CD8-positive, alpha-beta memory T cell (primary cell): ENCODE data around the gene C11orf52. TPM values are rescaled to one million over a fixed set of nuclear protein-coding genes. Genes with fewer than 3 reads are reported as not detected.

Experiments
- CTCF ChIA-PET: fragments of 350-600 bp; sonication (Branson Sonifier 250); formaldehyde crosslinking; loops from one replicate; lab custom pipeline; 2021; ENCODE audit warnings: antibody characterized with exemption; lab: Charles Lee
- POLR2A ChIA-PET: fragments of 350-600 bp; sonication (Branson Sonifier 250); formaldehyde crosslinking; loops from one replicate; lab custom pipeline; 2021; ENCODE audit warnings: antibody characterized with exemption; lab: Charles Lee
- DNase-seq, 5 donors: peaks; one replicate each; pipeline versions ENCODE4 v3.0.0 to v3.0.0-alpha.2; 2020 to 2022; ENCODE audit warnings: mixed read lengths in 1 of 5
- H3K27ac ChIP-seq: one replicate; pipeline ENCODE4 v1.7.0; 2013; ENCODE audit warnings: low read depth, mild to moderate bottlenecking, low read length, moderate library complexity
- H3K27me3 ChIP-seq: 2 replicates; pipeline ENCODE4 v1.7.0; 2013; ENCODE audit warnings: low read length, mild to moderate bottlenecking; ENCODE audit not compliant: insufficient read depth, poor library complexity, severe bottlenecking
- H3K36me3 ChIP-seq: 2 replicates; pipeline ENCODE4 v1.7.0; 2013; ENCODE audit warnings: mild to moderate bottlenecking, low read length, moderate library complexity; ENCODE audit not compliant: insufficient read depth
- H3K4me1 ChIP-seq: 2 replicates; pipeline ENCODE4 v1.7.0; 2013; ENCODE audit warnings: mild to moderate bottlenecking, low read length, moderate library complexity; ENCODE audit not compliant: insufficient read depth
- H3K4me3 ChIP-seq: 2 replicates; pipeline ENCODE4 v1.7.0; 2013; ENCODE audit warnings: mild to moderate bottlenecking, low read length
- H3K9me3 ChIP-seq: 2 replicates; pipeline ENCODE4 v1.7.0; 2013; ENCODE audit warnings: mild to moderate bottlenecking, low read length
- H3K27ac Mint-ChIP-seq, 8 donors: one replicate each; pipeline ENCODE4 v1.8.0; 2020 to 2021; ENCODE audit warnings: mixed read lengths in 8 of 8, mild to moderate bottlenecking in 6 of 8, inconsistent platforms in 3 of 8, moderate library complexity in 3 of 8
- H3K27me3 Mint-ChIP-seq, 2 donors: one replicate each; pipeline ENCODE4 v1.8.0; 2020 to 2021; ENCODE audit warnings: mixed read lengths in 2 of 2, mild to moderate bottlenecking in 1 of 2, moderate library complexity in 1 of 2
- H3K36me3 Mint-ChIP-seq, 3 donors: one replicate each; pipeline ENCODE4 v1.8.0; 2020 to 2021; ENCODE audit warnings: mixed read lengths in 3 of 3, inconsistent platforms in 1 of 3, mild to moderate bottlenecking in 1 of 3
- H3K4me1 Mint-ChIP-seq, 3 donors: one replicate each; pipeline ENCODE4 v1.8.0; 2020 to 2021; ENCODE audit warnings: mixed read lengths in 3 of 3, inconsistent platforms in 1 of 3, mild to moderate bottlenecking in 1 of 3
- H3K4me3 Mint-ChIP-seq, 7 donors: one replicate each; pipeline ENCODE4 v1.8.0; 2020 to 2021; ENCODE audit warnings: mixed read lengths in 7 of 7, mild to moderate bottlenecking in 6 of 7, moderate library complexity in 4 of 7, inconsistent platforms in 2 of 7
- H3K9me3 Mint-ChIP-seq, 5 donors: one replicate each; pipeline ENCODE4 v1.8.0; 2020 to 2022; ENCODE audit warnings: mixed read lengths in 5 of 5, mild to moderate bottlenecking in 3 of 5, moderate library complexity in 2 of 5, inconsistent platforms in 1 of 5
- polyA plus RNA-seq: library from polyadenylated mRNA; unstranded; fragments of 300-500 nt; fragmentation: Illumina TruSeq; gene quantifications from one replicate; pipeline ENCODE4 v1.2.3, GENCODE V29; 2021
- total RNA-seq, 2 experiments: library from RNA; stranded (reverse); gene quantifications; one replicate each; pipeline ENCODE4 v1.2.3, GENCODE V29; 2021

C11orf52 gene
- total and polyA plus RNA-seq, 3 experiments from 2014 or later, result not detected

GRCh38 chr11:111951565-111951964 lies 32.9 kb downstream of the C11orf52 start:
- no peaks in the 10 kb centered on the region for H3K27me3 ChIP-seq
- no peaks in the 10 kb centered on the region for H3K36me3 Mint-ChIP-seq
- no peaks in the 10 kb centered on the region for H3K9me3 Mint-ChIP-seq
- H3K4me1 Mint-ChIP-seq, result no peaks in the 10 kb centered on the region
- H3K27ac ChIP-seq, result no peak overlapping the region
- no peaks in the 10 kb centered on the region for H3K4me1 ChIP-seq
- no peak overlapping the region for H3K4me3 Mint-ChIP-seq
- ChIA-PET POLR2A (no interaction called here), CTCF (no interaction called here)
- no peaks in the 10 kb centered on the region for H3K36me3 ChIP-seq
- no peak overlapping the region for H3K27ac Mint-ChIP-seq
- H3K27me3 Mint-ChIP-seq, result no peaks in the 10 kb centered on the region
- no peak overlapping the region for H3K4me3 ChIP-seq
- no peaks in the 10 kb centered on the region for H3K9me3 ChIP-seq
- no peak for DNase-seq

DNA sequence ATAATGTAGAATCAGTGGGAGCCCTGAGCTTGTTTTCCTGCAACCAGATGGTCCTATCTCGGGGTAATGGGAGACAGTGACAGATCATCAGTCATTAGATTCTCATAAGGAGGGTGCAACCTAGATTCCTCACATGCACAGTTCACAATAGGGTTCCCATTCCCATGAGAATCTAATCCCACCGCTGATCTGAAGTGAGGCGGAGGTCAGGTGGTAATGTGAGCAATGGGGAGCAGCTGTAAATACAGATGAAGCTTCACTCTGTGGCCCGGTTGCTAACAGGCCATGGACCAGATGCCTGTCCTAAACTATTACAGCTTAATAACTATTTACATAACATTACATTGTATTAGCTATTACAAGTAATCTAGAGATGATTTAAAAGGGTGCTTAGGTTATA lies 35.4 kb downstream of the C11orf52 start:
- Histone ChIP-seq H3K9me3 (no peaks in the 10 kb centered on the region), H3K27me3 (no peaks in the 10 kb centered on the region), H3K4me1 (no peaks in the 10 kb centered on the region), H3K4me3 (no peak overlapping the region), H3K36me3 (no peaks in the 10 kb centered on the region), H3K27ac (no peak overlapping the region)
- Mint-ChIP-seq H3K4me1 (no peaks in the 10 kb centered on the region), H3K36me3 (no peaks in the 10 kb centered on the region), H3K9me3 (no peaks in the 10 kb centered on the region), H3K4me3 (no peak overlapping the region), H3K27ac (no peak overlapping the region), H3K27me3 (no peaks in the 10 kb centered on the region)
- POLR2A ChIA-PET, result no interaction called here
- DNase-seq, result no peak
- CTCF ChIA-PET, result no interaction called here

DNA sequence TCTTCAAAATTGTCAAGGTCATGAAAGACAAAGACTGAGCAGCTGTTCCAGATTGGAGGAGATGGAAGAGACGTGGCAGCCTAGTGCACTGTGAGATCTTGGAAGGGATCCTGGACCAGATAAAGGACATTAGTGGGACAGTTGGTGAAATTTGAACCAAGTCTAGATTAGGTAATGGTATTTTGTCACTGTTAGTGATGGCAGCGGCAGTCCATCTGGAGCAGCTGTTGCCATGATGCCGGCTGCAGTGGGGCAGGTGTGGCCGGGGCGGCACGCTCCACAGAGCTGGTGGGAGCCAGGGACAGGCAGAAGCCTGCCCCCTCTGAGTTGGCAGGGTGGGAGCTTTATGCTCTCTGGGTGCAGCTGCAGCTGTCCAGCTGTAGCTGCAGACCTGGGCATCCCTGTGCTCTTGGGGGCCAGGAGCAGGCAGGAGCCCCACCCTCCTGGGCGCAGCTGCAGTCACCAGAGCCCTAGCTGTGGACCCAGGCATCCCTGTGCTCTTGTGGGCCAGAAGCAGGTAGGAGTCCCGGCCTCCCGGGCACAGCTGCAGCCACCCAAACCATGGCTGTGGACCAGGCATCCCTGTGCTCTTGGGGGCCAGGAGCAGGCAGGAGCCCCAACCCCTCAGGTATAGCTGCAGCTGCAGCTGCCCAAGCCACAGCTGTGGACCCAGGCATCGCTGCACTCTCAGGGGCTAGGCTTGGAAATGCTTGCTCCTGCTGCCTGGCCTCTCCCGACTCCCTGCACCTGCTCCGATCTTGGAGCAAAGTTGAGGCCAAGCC lies 39.1 kb downstream of the C11orf52 start:
- H3K27me3 ChIP-seq, result no peaks in the 10 kb centered on the region
- no peaks in the 10 kb centered on the region for H3K9me3 Mint-ChIP-seq
- H3K4me3 ChIP-seq, result no peak overlapping the region
- peaks cover 0 to 3% of the 10 kb centered on the region in 2 donors for H3K27me3 Mint-ChIP-seq
- ChIA-PET CTCF (interaction anchor here (0.6 to 2.0 kb wide), 3 partner anchors 26 to 71 kb away, joined by 3 to 8 read pairs (median 3); no protein-coding TSS in a partner anchor), POLR2A (no interaction called here)
- no peaks in the 10 kb centered on the region for H3K36me3 ChIP-seq
- no peak overlapping the region for H3K4me3 Mint-ChIP-seq
- no peaks in the 10 kb centered on the region for H3K4me1 ChIP-seq
- no peak overlapping the region for H3K27ac Mint-ChIP-seq
- H3K9me3 ChIP-seq, result no peaks in the 10 kb centered on the region
- H3K36me3 Mint-ChIP-seq, result no peaks in the 10 kb centered on the region
- no peak for DNase-seq
- H3K4me1 Mint-ChIP-seq, result no peaks in the 10 kb centered on the region
- H3K27ac ChIP-seq, result no peak overlapping the region

DNA sequence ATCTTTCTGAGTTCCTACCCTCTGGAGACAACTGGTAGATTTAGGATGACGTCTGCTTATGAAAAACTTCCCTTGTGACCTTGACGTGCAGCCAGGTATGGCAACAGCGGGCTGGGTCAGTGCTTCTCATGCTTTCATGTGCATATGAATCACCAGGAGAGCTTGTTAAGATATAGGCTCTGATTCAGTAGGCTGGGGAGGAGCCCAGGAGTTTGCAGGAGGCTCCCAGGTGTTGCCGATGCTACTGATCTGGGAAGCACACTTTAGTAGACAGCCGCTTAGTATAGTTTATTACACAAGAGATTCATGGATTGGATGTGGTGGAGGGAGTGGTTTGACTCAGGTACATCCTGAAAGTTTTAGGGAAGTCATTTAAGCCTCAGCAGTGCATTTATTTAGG lies 42.2 kb downstream of the C11orf52 start:
- ChIA-PET CTCF (interaction anchor here (1.9 kb wide), 1 partner anchor 29 kb away, joined by 7 read pairs; no protein-coding TSS in a partner anchor), POLR2A (no interaction called here)
- H3K27me3 ChIP-seq, result no peaks in the 10 kb centered on the region
- no peak overlapping the region for H3K27ac ChIP-seq
- H3K4me3 ChIP-seq, result no peak overlapping the region
- peak overlapping the region in 1 of 8 donors; percentile 6 for H3K27ac Mint-ChIP-seq
- H3K4me3 Mint-ChIP-seq, result no peak overlapping the region
- no peaks in the 10 kb centered on the region for H3K9me3 Mint-ChIP-seq
- H3K27me3 Mint-ChIP-seq, result peaks cover 0 to 3% of the 10 kb centered on the region in 2 donors
- no peaks in the 10 kb centered on the region for H3K36me3 ChIP-seq
- H3K4me1 Mint-ChIP-seq, result no peaks in the 10 kb centered on the region
- H3K36me3 Mint-ChIP-seq, result no peaks in the 10 kb centered on the region
- no peak for DNase-seq
- no peaks in the 10 kb centered on the region for H3K9me3 ChIP-seq
- no peaks in the 10 kb centered on the region for H3K4me1 ChIP-seq

DNA sequence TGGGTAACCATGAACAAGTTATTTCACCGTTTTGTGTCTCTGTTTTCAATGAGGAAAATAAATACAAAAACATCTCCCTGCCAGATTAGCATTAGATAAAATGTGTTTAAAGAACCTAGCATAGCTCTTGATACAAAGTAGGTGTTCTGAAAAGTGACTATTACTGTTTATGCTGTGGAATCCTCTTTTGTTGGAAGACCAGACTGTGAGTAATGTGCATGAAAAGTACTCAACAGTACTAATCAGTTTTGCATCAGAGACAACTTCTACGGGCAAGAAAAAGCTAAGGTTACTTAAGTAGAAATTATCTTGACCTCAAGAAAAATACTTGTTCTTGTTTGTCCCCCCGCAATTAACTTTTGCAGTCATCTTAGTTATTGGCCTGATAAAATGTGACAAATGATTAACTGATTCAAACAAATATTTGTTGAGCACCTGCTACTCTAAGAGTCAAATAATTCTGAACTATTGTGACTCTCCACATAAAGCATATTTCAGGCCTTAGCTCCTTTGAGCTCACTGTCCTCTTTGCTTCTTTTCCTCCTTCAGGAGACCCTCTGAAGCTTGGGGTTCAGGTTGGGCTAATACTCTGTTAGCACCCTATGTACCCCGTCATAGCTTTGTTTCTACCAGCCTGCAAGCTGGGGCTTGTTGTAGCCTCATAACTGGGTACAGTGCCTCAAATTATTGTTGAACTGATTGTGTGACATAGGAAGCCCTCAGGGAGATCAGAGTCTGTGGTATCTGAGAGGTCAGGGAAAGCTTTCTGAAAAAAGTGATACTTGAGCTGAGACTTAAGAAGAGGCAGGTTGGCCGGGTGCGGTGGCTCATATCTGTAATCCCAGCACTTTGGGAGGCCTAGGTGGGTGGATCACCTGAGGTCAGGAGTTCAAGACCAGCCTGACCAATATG lies 42.9 kb downstream of the C11orf52 start:
- no peaks in the 10 kb centered on the region for H3K27me3 ChIP-seq
- CTCF ChIA-PET, result interaction anchor here (1.4 to 1.9 kb wide), 2 partner anchors 25 to 30 kb away, joined by 4 to 7 read pairs; partner anchors contain the start of gene DIXDC1
- Mint-ChIP-seq H3K27me3 (peaks cover 0 to 3% of the 10 kb centered on the region in 2 donors), H3K4me3 (no peak overlapping the region), H3K9me3 (no peaks in the 10 kb centered on the region), H3K27ac (peak overlapping the region in 1 of 8 donors; percentile 7), H3K4me1 (no peaks in the 10 kb centered on the region), H3K36me3 (no peaks in the 10 kb centered on the region)
- H3K4me3 ChIP-seq, result no peak overlapping the region
- POLR2A ChIA-PET, result no interaction called here
- H3K27ac ChIP-seq, result no peak overlapping the region
- no peaks in the 10 kb centered on the region for H3K4me1 ChIP-seq
- DNase-seq, result no peak
- no peaks in the 10 kb centered on the region for H3K36me3 ChIP-seq
- H3K9me3 ChIP-seq, result no peaks in the 10 kb centered on the region

DNA sequence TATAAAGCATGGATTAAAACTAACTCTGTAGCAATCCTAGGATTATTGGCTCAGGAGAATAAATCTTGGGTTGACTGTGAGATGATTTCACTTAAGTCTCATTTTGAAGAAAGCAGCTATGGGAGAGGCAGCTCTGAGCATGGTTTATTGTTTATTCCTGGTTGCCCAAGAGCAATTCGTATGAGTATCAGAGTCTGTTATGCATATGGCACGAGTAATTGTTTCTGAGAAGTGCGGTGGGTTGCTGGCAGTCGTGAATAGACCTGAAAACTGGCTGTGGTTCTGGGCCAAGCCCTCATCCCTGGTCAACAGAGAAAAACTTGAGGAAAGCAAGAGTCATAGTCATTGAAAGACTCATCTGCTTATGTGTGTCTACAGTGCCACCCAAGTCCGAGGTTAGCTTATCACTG lies 45.2 kb downstream of the C11orf52 start:
- H3K4me1 ChIP-seq, result no peaks in the 10 kb centered on the region
- peaks cover 0 to 3% of the 10 kb centered on the region in 2 donors for H3K27me3 Mint-ChIP-seq
- H3K36me3 ChIP-seq, result no peaks in the 10 kb centered on the region
- no peak overlapping the region for H3K27ac Mint-ChIP-seq
- no peaks in the 10 kb centered on the region for H3K4me1 Mint-ChIP-seq
- no peaks in the 10 kb centered on the region for H3K9me3 ChIP-seq
- H3K9me3 Mint-ChIP-seq, result no peaks in the 10 kb centered on the region
- CTCF ChIA-PET, result no interaction called here
- H3K36me3 Mint-ChIP-seq, result peaks cover 0 to 2% (median 1%) of the 10 kb centered on the region in 3 donors
- no peaks in the 10 kb centered on the region for H3K27me3 ChIP-seq
- no peak overlapping the region for H3K4me3 Mint-ChIP-seq
- POLR2A ChIA-PET, result no interaction called here
- H3K27ac ChIP-seq, result no peak overlapping the region
- no peak for DNase-seq
- no peak overlapping the region for H3K4me3 ChIP-seq

DNA sequence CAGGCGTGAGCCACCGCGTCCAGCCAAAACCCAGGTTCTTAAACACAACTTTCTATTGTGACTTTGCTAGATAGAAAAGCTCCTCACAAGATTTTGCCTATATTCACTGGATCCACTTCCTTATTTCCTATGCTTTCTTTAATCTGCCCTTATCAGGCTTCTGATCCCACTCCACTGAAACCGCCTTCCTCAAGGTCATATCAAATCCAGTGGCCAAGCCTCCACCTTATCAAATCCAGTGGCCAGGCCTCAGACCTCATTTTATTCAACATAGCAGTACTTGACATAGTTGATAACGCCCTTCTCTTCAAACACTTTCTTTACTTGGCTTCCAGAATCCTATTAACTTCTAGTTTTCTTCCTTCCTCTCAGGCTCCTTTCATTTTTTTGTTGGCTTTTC lies 48.0 kb downstream of the C11orf52 start:
- no peak overlapping the region for H3K4me3 Mint-ChIP-seq
- Histone ChIP-seq H3K9me3 (no peaks in the 10 kb centered on the region), H3K36me3 (no peaks in the 10 kb centered on the region), H3K27ac (no peak overlapping the region), H3K4me1 (no peaks in the 10 kb centered on the region), H3K4me3 (no peak overlapping the region), H3K27me3 (no peaks in the 10 kb centered on the region)
- CTCF ChIA-PET, result no interaction called here
- H3K36me3 Mint-ChIP-seq, result peaks cover 0 to 4% (median 2%) of the 10 kb centered on the region in 3 donors
- H3K9me3 Mint-ChIP-seq, result no peaks in the 10 kb centered on the region
- H3K27ac Mint-ChIP-seq, result no peak overlapping the region
- peaks cover 0 to 1% of the 10 kb centered on the region in 2 donors for H3K27me3 Mint-ChIP-seq
- no peak for DNase-seq
- no peaks in the 10 kb centered on the region for H3K4me1 Mint-ChIP-seq
- POLR2A ChIA-PET, result no interaction called here

DNA sequence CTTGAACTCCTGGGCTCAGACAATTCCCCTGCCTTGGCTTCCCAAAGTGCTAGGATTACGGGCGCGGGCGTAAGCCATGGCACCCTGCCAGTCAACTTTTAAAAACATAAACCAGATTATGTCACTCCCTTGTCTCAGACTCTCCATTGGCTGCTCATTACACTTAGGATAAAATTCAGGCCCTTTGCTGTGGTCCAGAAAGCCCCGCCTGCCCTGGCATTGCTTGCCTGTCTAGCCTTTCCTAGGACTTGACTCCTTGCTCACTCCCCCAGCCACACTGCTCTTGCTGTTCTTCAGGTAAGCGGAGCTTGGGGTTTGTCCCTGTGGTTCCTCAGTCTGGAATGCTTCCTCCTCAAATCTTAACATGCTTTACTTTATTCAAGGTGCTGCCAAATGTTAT lies 48.9 kb downstream of the C11orf52 start:
- Mint-ChIP-seq H3K4me3 (no peak overlapping the region), H3K27ac (peak overlapping the region in 1 of 8 donors; percentile 35), H3K36me3 (peaks cover 0 to 4% (median 2%) of the 10 kb centered on the region in 3 donors), H3K27me3 (no peaks in the 10 kb centered on the region), H3K9me3 (no peaks in the 10 kb centered on the region), H3K4me1 (no peaks in the 10 kb centered on the region)
- DNase-seq, result no peak
- H3K36me3 ChIP-seq, result no peaks in the 10 kb centered on the region
- ChIA-PET POLR2A (no interaction called here), CTCF (no interaction called here)
- H3K4me3 ChIP-seq, result no peak overlapping the region
- no peaks in the 10 kb centered on the region for H3K9me3 ChIP-seq
- no peaks in the 10 kb centered on the region for H3K4me1 ChIP-seq
- no peaks in the 10 kb centered on the region for H3K27me3 ChIP-seq
- H3K27ac ChIP-seq, result no peak overlapping the region
